ENCODE measurements around the gene UROS.

DNA sequence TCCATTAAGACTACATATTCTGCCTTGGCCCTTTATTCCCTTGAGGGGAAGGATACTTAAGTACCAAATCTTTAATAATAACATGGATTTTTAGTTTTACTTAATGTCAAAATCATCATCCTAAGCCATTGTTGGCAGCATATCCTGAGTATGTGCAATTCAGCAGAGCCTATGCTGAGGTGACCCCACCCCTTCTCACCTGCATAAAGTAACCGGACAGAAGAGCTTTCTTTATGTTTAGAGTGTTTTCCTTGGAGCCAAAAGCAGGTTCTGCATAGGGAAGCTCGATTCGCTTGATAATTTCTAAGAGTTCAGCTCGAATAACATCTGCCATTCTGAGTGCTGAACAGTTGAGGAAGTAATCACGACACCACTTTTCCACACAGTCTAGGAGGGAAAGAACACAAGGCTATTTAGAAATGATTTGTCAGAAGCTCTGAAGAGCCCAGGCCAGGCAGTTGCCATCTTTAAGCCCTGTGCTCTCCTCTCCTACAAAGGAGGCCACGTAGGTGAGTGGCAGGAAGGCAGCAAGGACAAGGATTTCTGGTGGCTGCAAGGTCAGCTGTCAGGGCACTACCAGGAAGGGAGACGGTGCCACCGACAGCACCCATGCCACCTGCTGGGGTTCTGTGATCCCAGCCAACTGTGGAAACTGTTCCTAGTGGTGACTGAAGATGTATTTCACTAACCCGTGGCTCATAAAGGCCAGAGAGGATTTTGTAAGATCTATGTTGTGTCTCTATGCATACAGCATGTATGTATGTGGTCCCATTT is 15.9 kb upstream of the UROS start:
- TF ChIP-seq POLR2A (IDR thresholded peaks at IDR 0.05; ENCODE audit: low read length) (no peak), GATA1 (IDR thresholded peaks at IDR 0.05; ENCODE audit: low read depth, low read length) (no peak)

Data from erythroblast (primary cell).